HepG2 (cell line): Measurements from ENCODE around the gene ALDH4A1. TPM values are rescaled to one million over a fixed set of nuclear protein-coding genes. Genes with fewer than 3 reads are reported as not detected.

Experiments
- CREBL2 ChIP-seq: sonication (generic); formaldehyde crosslinking; IDR thresholded peaks from 2 replicates; pipeline ENCODE4 v1.8.1; 2023; ENCODE audit warnings: missing genetic modification reagents, mild to moderate bottlenecking, borderline replicate concordance
- HOXD1 ChIP-seq: sonication (generic); formaldehyde crosslinking; IDR thresholded peaks from 2 replicates; pipeline ENCODE4 v1.5.0; 2020; ENCODE audit warnings: missing genetic modification reagents
- JUNB ChIP-seq: sonication (generic); formaldehyde crosslinking; IDR thresholded peaks from 2 replicates; pipeline ENCODE4 v1.8.0; 2022; ENCODE audit warnings: missing genetic modification reagents, mild to moderate bottlenecking, borderline replicate concordance
- NONO ChIP-seq, 2 experiments: fragments of 450-650 bp in 1 of 2; sonication (generic) in 1 of 2; formaldehyde crosslinking in 1 of 2; IDR thresholded peaks in 1 of 2; conservative IDR thresholded peaks in 1 of 2; 2 replicates each; pipeline versions ENCODE4 v1.6.1 to v1.8.0; 2017 to 2022; ENCODE audit warnings: mild to moderate bottlenecking in 1 of 2, missing genetic modification reagents in 1 of 2, moderate library complexity in 1 of 2
- NR2F6 ChIP-seq, 2 experiments: IDR thresholded peaks; 2 replicates each; pipeline ENCODE4 v1.6.1; 2016; ENCODE audit warnings: antibody characterized with exemption in 1 of 2, mild to moderate bottlenecking in 1 of 2
- RAD21 ChIP-seq: fragments of 450-650 bp; formaldehyde crosslinking; IDR thresholded peaks from 2 replicates; pipeline ENCODE4 v1.5.0; 2020; ENCODE audit warnings: mild to moderate bottlenecking
- SP140L ChIP-seq: sonication (generic); formaldehyde crosslinking; IDR thresholded peaks from 2 replicates; pipeline ENCODE4 v1.4.0; 2020; ENCODE audit warnings: missing genetic modification reagents, borderline replicate concordance
- SPEN ChIP-seq: sonication (generic); formaldehyde crosslinking; IDR thresholded peaks from 2 replicates; pipeline ENCODE4 v1.5.1; 2020; ENCODE audit warnings: low read depth, mild to moderate bottlenecking, missing genetic modification reagents
- TP53 ChIP-seq: sonication (generic); formaldehyde crosslinking; conservative IDR thresholded peaks from 2 replicates; pipeline ENCODE4 v1.4.0; 2020; ENCODE audit warnings: missing genetic modification reagents
- TSC22D2 ChIP-seq: sonication (generic); formaldehyde crosslinking; IDR thresholded peaks from 2 replicates; pipeline ENCODE4 v1.5.1; 2020; ENCODE audit warnings: missing genetic modification reagents, mild to moderate bottlenecking, borderline replicate concordance
- ZFP37 ChIP-seq: sonication (generic); formaldehyde crosslinking; IDR thresholded peaks from 2 replicates; pipeline ENCODE4 v1.4.0; 2020; ENCODE audit warnings: missing genetic modification reagents, borderline replicate concordance
- ZFP91 ChIP-seq: sonication (generic); formaldehyde crosslinking; IDR thresholded peaks from 2 replicates; pipeline ENCODE4 v1.9.0; 2022; ENCODE audit warnings: missing genetic modification reagents, mild to moderate bottlenecking, borderline replicate concordance
- ZHX2 ChIP-seq, 2 experiments: sonication (generic) in 1 of 2; formaldehyde crosslinking in 1 of 2; IDR thresholded peaks; 2 replicates each; pipeline versions ENCODE4 v1.6.1 to v1.9.0; 2014 to 2022; ENCODE audit warnings: antibody characterized with exemption in 1 of 2, borderline replicate concordance in 1 of 2, inconsistent platforms in 1 of 2, low read depth in 1 of 2, missing genetic modification reagents in 1 of 2
- ZNF12 ChIP-seq: sonication (generic); formaldehyde crosslinking; IDR thresholded peaks from 2 replicates; pipeline ENCODE4 v1.5.0; 2020; ENCODE audit warnings: missing genetic modification reagents
- ZNF20 ChIP-seq: sonication (generic); formaldehyde crosslinking; IDR thresholded peaks from 2 replicates; pipeline ENCODE4 v1.4.0; 2020; ENCODE audit warnings: mild to moderate bottlenecking, moderate library complexity, missing genetic modification reagents
- ZNF232 ChIP-seq: sonication (generic); formaldehyde crosslinking; IDR thresholded peaks from 2 replicates; pipeline ENCODE4 v1.4.0; 2020; ENCODE audit warnings: missing genetic modification reagents, borderline replicate concordance
- ZNF260 ChIP-seq: sonication (generic); formaldehyde crosslinking; IDR thresholded peaks from 2 replicates; pipeline ENCODE4 v1.4.0; 2020; ENCODE audit warnings: missing genetic modification reagents, low read depth, mild to moderate bottlenecking, borderline replicate concordance
- ZNF550 ChIP-seq: sonication (generic); formaldehyde crosslinking; IDR thresholded peaks from 2 replicates; pipeline ENCODE4 v1.4.0; 2020; ENCODE audit warnings: mild to moderate bottlenecking, missing genetic modification reagents, borderline replicate concordance
- ZNF580 ChIP-seq: IDR thresholded peaks from 2 replicates; pipeline ENCODE4 v1.6.1; 2016; ENCODE audit warnings: low read depth, borderline replicate concordance
- ZNF605 ChIP-seq: sonication (generic); formaldehyde crosslinking; IDR thresholded peaks from 2 replicates; pipeline ENCODE4 v1.8.0; 2022; ENCODE audit warnings: mild to moderate bottlenecking, missing genetic modification reagents
- polyA plus RNA-seq, 8 experiments: library from polyadenylated mRNA; depleted of rRNA in 3 of 8; stranded (reverse) in 7 of 8; unstranded in 1 of 8; fragments of >200 nt; fragmentation: Illumina TruSeq in 4 of 8; extraction: Trizol in 4 of 8; gene quantifications; 2 replicates each; pipeline versions ENCODE4 v1.2.1 to v1.2.3, GENCODE V29; 2011 to 2016; ENCODE audit warnings: low read depth in 4 of 8, missing spikeins in 1 of 8, mixed read lengths in 1 of 8; ENCODE audit not compliant: insufficient read depth in 1 of 8
- total RNA-seq, 5 experiments: library from RNA; depleted of rRNA; stranded (reverse); fragments of >200 nt; fragmentation: Illumina TruSeq; extraction: Trizol; gene quantifications; 2 replicates each; pipeline ENCODE4 v1.2.3, GENCODE V29; 2016; ENCODE audit warnings: low read depth in 1 of 5

ALDH4A1 gene
- total and polyA plus RNA-seq, 2 of the 13 experiments (the other 11 are each of a cell fraction or from before 2014, with no cell fraction given), result 76.4 to 240 TPM

- TF ChIP-seq ZHX2 (IDR thresholded peaks at IDR 0.05; ENCODE audit: low read depth) (no peak), ZHX2 (CRISPR knock-in tag; IDR thresholded peaks at IDR 0.05; ENCODE audit: borderline replicate concordance) (no peak), ZNF20 (CRISPR knock-in tag) (no peak), ZNF12 (CRISPR knock-in tag) (no peak), ZNF605 (CRISPR knock-in tag) (peak; percentile 42; the same call in 1 of the 2 replicates), HOXD1 (CRISPR knock-in tag) (0 out of 2 replicates have a peak, but pooled peaks have one; percentile 50), ZNF260 (no peak), ZNF550 (CRISPR knock-in tag) (0 out of 2 replicates have a peak, but pooled peaks have one; percentile 42), CREBL2 (CRISPR knock-in tag) (no peak), NONO (IDR thresholded peaks at IDR 0.05) (no peak), NONO (CRISPR knock-in tag; conservative IDR thresholded peaks at IDR 0.05) (no peak), TSC22D2 (CRISPR knock-in tag) (no peak), SPEN (CRISPR knock-in tag) (0 out of 2 replicates have a peak, but pooled peaks have one; percentile 51), NR2F6 (IDR thresholded peaks at IDR 0.05) (no peak), NR2F6 (CRISPR knock-in tag; IDR thresholded peaks at IDR 0.05) (no peak), ZNF580 (peak; percentile 39; the same call in 1 of the 2 replicates), ZNF232 (CRISPR knock-in tag) (0 out of 2 replicates have a peak, but pooled peaks have one; percentile 17), ZFP37 (CRISPR knock-in tag) (peak; percentile 55; the same call in 1 of the 2 replicates), TP53 (CRISPR knock-in tag) (no peak), SP140L (no peak), ZFP91 (CRISPR knock-in tag) (peak; percentile 70; the same call in 1 of the 2 replicates), RAD21 (peak; percentile 98), JUNB (CRISPR knock-in tag) (no peak)
These were observed 10.9 kb upstream of the ALDH4A1 start (continued) for GRCh38 chr1:18913065-18913835.
